IMR-90 (cell line): ENCODE data around the gene TMPRSS2. TPM values are rescaled to one million over a fixed set of nuclear protein-coding genes. Genes with fewer than 3 reads are reported as not detected.

ENCODE experiments used
- ATAC-seq: fragments of 200-7000 bp; cut with Tn5 transposase; 2 replicates; pipeline ENCODE4 v1.9.1; 2020; ENCODE audit warnings: low read depth, mild to moderate bottlenecking, moderate library complexity
- BruUV-seq: library from RNA; stranded (reverse); fragments of 400-500 nt; replicated peaks from 2 replicates; lab custom pipeline; 2021; lab: Mats Ljungman, UMichigan
- CTCF ChIA-PET: fragments of 300-600 bp; formaldehyde crosslinking; extraction: SDS; loops from one replicate; lab custom pipeline; 2021; ENCODE audit warnings: antibody characterized with exemption; lab: Yijun Ruan, JAX
- POLR2A ChIA-PET: fragments of 300-600 bp; sonication (Branson Sonifier 250); formaldehyde crosslinking; loops from one replicate; lab custom pipeline; 2022; ENCODE audit warnings: antibody characterized with exemption; ENCODE audit not compliant: unreplicated experiment; lab: Charles Lee
- DNase-seq: peaks from one replicate; pipeline ENCODE4 v3.0.0; 2013
- H2AFZ ChIP-seq: replicated peaks from 2 replicates; pipeline ENCODE3; 2013; ENCODE audit warnings: low read length, mild to moderate bottlenecking; ENCODE audit not compliant: poor library complexity
- H2AK5ac ChIP-seq: 2 replicates; pipeline ENCODE4 v1.6.1; 2013; ENCODE audit warnings: low read depth, low read length, inconsistent platforms
- H2AK9ac ChIP-seq: replicated peaks from 2 replicates; pipeline ENCODE3; 2013; ENCODE audit warnings: mild to moderate bottlenecking, low read depth, low read length, moderate library complexity; ENCODE audit not compliant: poor library complexity
- H2BK120ac ChIP-seq: 2 replicates; pipeline ENCODE4 v1.6.1; 2013; ENCODE audit warnings: low read depth, low read length, inconsistent platforms
- H2BK15ac ChIP-seq: 3 replicates; pipeline ENCODE4 v1.6.1; 2013; ENCODE audit warnings: low read depth, low read length, inconsistent platforms
- H2BK20ac ChIP-seq: 2 replicates; pipeline ENCODE4 v1.6.1; 2013; ENCODE audit warnings: low read depth, mild to moderate bottlenecking, inconsistent platforms, low read length, moderate library complexity
- H2BK5ac ChIP-seq: 2 replicates; pipeline ENCODE4 v1.6.1; 2013; ENCODE audit warnings: mild to moderate bottlenecking, low read depth, low read length, inconsistent platforms; ENCODE audit not compliant: poor library complexity, severe bottlenecking
- H3K14ac ChIP-seq: replicated peaks from 2 replicates; pipeline ENCODE4 v1.6.1; 2013; ENCODE audit warnings: low read depth, low read length, inconsistent platforms
- H3K18ac ChIP-seq: 2 replicates; pipeline ENCODE4 v1.6.1; 2013; ENCODE audit warnings: low read depth, low read length, control low read depth
- H3K23ac ChIP-seq: 2 replicates; pipeline ENCODE4 v1.6.1; 2013; ENCODE audit warnings: low read depth, low read length, inconsistent platforms
- H3K27ac ChIP-seq: 2 replicates; pipeline ENCODE4 v1.5.1; 2013; ENCODE audit warnings: mild to moderate bottlenecking, control low read depth, low read length; ENCODE audit not compliant: insufficient read depth
- H3K27me3 ChIP-seq: 2 replicates; pipeline ENCODE4 v1.6.1; 2013; ENCODE audit warnings: low read length; ENCODE audit not compliant: control insufficient read depth, insufficient read depth
- H3K36me3 ChIP-seq: 2 replicates; pipeline ENCODE4 v1.6.1; 2013; ENCODE audit warnings: low read length, mixed read lengths; ENCODE audit not compliant: control insufficient read depth, insufficient read depth
- H3K4ac ChIP-seq: 2 replicates; pipeline ENCODE4 v1.6.1; 2013; ENCODE audit warnings: low read depth, low read length, inconsistent platforms
- H3K4me1 ChIP-seq: 2 replicates; pipeline ENCODE4 v1.6.1; 2013; ENCODE audit warnings: low read length, mixed read lengths; ENCODE audit not compliant: control insufficient read depth, insufficient read depth
- H3K4me2 ChIP-seq: 2 replicates; pipeline ENCODE4 v1.6.1; 2013; ENCODE audit warnings: low read depth, mild to moderate bottlenecking, control low read depth, low read length, moderate library complexity
- H3K4me3 ChIP-seq: 2 replicates; pipeline ENCODE4 v1.5.1; 2013; ENCODE audit warnings: low read depth, mild to moderate bottlenecking, control low read depth, low read length, moderate library complexity; ENCODE audit not compliant: insufficient read depth
- H3K56ac ChIP-seq: 2 replicates; pipeline ENCODE4 v1.6.1; 2013; ENCODE audit warnings: low read length, inconsistent platforms; ENCODE audit not compliant: insufficient read depth; ENCODE audit errors: extremely low read depth
- H3K79me1 ChIP-seq, 2 experiments: 2 replicates each; pipeline ENCODE4 v1.6.1; 2013; ENCODE audit warnings: low read length in 2 of 2, inconsistent platforms in 1 of 2, low read depth in 1 of 2
- H3K9ac ChIP-seq: 2 replicates; pipeline ENCODE4 v1.6.1; 2013; ENCODE audit warnings: low read depth, low read length, control low read depth
- H3K9me1 ChIP-seq: 2 replicates; pipeline ENCODE4 v1.6.1; 2013; ENCODE audit warnings: low read length, inconsistent platforms; ENCODE audit not compliant: insufficient read depth
- H3K9me3 ChIP-seq: 2 replicates; pipeline ENCODE4 v1.6.1; 2013; ENCODE audit warnings: low read length; ENCODE audit not compliant: control insufficient read depth, insufficient read depth
- H4K20me1 ChIP-seq: 2 replicates; pipeline ENCODE4 v1.6.1; 2013; ENCODE audit warnings: low read length, inconsistent platforms; ENCODE audit not compliant: insufficient read depth
- H4K5ac ChIP-seq: 2 replicates; pipeline ENCODE4 v1.6.1; 2013; ENCODE audit warnings: mild to moderate bottlenecking, low read depth, low read length, control low read depth
- H4K8ac ChIP-seq, 2 experiments: 2 replicates each; pipeline ENCODE4 v1.6.1; 2013; ENCODE audit warnings: low read depth in 2 of 2, low read length in 2 of 2, control low read depth in 1 of 2, inconsistent platforms in 1 of 2
- H4K91ac ChIP-seq: 2 replicates; pipeline ENCODE4 v1.6.1; 2013; ENCODE audit warnings: low read depth, low read length, inconsistent platforms; ENCODE audit not compliant: insufficient read depth
- BHLHE40 ChIP-seq: fragments of 150-350 bp; IDR thresholded peaks from 2 replicates; pipeline ENCODE4 v1.6.1; 2016; ENCODE audit warnings: mild to moderate bottlenecking, low read depth, low read length
- CEBPB ChIP-seq: IDR thresholded peaks from 2 replicates; pipeline ENCODE4 v1.6.1; 2012; ENCODE audit warnings: low read depth, low read length, improper control_type of control experiment
- CHD1 ChIP-seq: IDR thresholded peaks from 2 replicates; pipeline ENCODE4 v1.6.1; 2012; ENCODE audit warnings: low read depth, low read length, improper control_type of control experiment
- CTCF ChIP-seq: conservative IDR thresholded peaks from 2 replicates; pipeline ENCODE4 v1.5.1; 2012; ENCODE audit warnings: mild to moderate bottlenecking, low read depth, low read length, improper control_type of control experiment
- ELK1 ChIP-seq: fragments of 150-350 bp; IDR thresholded peaks from 2 replicates; pipeline ENCODE4 v1.6.1; 2016; ENCODE audit warnings: low read depth, mild to moderate bottlenecking, low read length, moderate library complexity, borderline replicate concordance
- FOS ChIP-seq: fragments of 150-350 bp; IDR thresholded peaks from 2 replicates; pipeline ENCODE4 v1.6.1; 2016; ENCODE audit warnings: low read depth, low read length
- MAFK ChIP-seq: IDR thresholded peaks from 2 replicates; pipeline ENCODE4 v1.6.1; 2012; ENCODE audit warnings: low read depth, low read length, improper control_type of control experiment
- MAZ ChIP-seq: IDR thresholded peaks from 2 replicates; pipeline ENCODE4 v1.6.1; 2012; ENCODE audit warnings: low read depth, mild to moderate bottlenecking, low read length, improper control_type of control experiment, moderate library complexity, borderline replicate concordance
- MXI1 ChIP-seq: IDR thresholded peaks from 2 replicates; pipeline ENCODE4 v1.6.1; 2012; ENCODE audit warnings: low read depth, mild to moderate bottlenecking, low read length, moderate library complexity, borderline replicate concordance
- NFE2L2 ChIP-seq: fragments of 150-350 bp; IDR thresholded peaks from 2 replicates; pipeline ENCODE4 v1.6.1; 2016; ENCODE audit warnings: low read depth, mild to moderate bottlenecking, low read length
- POLR2A ChIP-seq: IDR thresholded peaks from 2 replicates; pipeline ENCODE4 v1.6.1; 2012; ENCODE audit warnings: mild to moderate bottlenecking, low read depth, low read length
- RAD21 ChIP-seq: IDR thresholded peaks from 2 replicates; pipeline ENCODE4 v1.6.1; 2012; ENCODE audit warnings: low read length, improper control_type of control experiment
- RCOR1 ChIP-seq: IDR thresholded peaks from 2 replicates; pipeline ENCODE4 v1.6.1; 2012; ENCODE audit warnings: mild to moderate bottlenecking, low read length, improper control_type of control experiment; ENCODE audit not compliant: insufficient replicate concordance
- RFX5 ChIP-seq: IDR thresholded peaks from 2 replicates; pipeline ENCODE4 v1.8.0; 2012; ENCODE audit warnings: low read depth, mild to moderate bottlenecking, low read length, moderate library complexity
- SMC3 ChIP-seq: fragments of 150-350 bp; IDR thresholded peaks from 2 replicates; pipeline ENCODE4 v1.6.1; 2016; ENCODE audit warnings: low read depth, mild to moderate bottlenecking, antibody characterized with exemption, low read length, moderate library complexity
- USF2 ChIP-seq: fragments of 150-350 bp; IDR thresholded peaks from 2 replicates; pipeline ENCODE4 v1.6.1; 2017; ENCODE audit warnings: mild to moderate bottlenecking, antibody characterized with exemption, low read length, low read depth
- WGBS, 2 experiments: methylation state at CpG; one replicate each; pipeline versions ENCODE4 v1.1.5 to v1.1.7; 2013; ENCODE audit warnings: missing lambda C conversion rate in 2 of 2; ENCODE audit not compliant: insufficient read length in 1 of 2; ENCODE audit errors: extremely low coverage in 2 of 2; 5-methylcytosine and 5-hydroxymethylcytosine counted together
- dilution Hi-C: fragments of 300-500 bp; cut with HindIII; formaldehyde crosslinking; loops from one replicate; pipeline ENCODE4 v1.14.3; 2018; ENCODE audit warnings: low sequenced_read_pairs; ENCODE audit not compliant: unreplicated experiment
- in situ Hi-C: fragments of 300-500 bp; cut with MboI; formaldehyde crosslinking; loops from 3 replicates; pipeline ENCODE4 v1.14.3; 2019; ENCODE audit warnings: low sequenced_read_pairs, inconsistent platforms, mixed read lengths
- intact Hi-C: fragments of 100-400 bp; cut with micrococcal nuclease; formaldehyde crosslinking; loops from 2 replicates; pipeline ENCODE4 v1.10.0; 2022
- polyA plus RNA-seq, 3 experiments: library from polyadenylated mRNA; depleted of rRNA; stranded (reverse); fragments of >200 nt; gene quantifications; 2 replicates each; pipeline ENCODE4 v1.2.3, GENCODE V29; 2012; ENCODE audit warnings: low replicate concordance in 1 of 3
- total RNA-seq: library from RNA; depleted of rRNA; stranded (reverse); fragments of >200 nt; gene quantifications from 2 replicates; pipeline ENCODE4 v1.2.3, GENCODE V29; 2012

The TMPRSS2 gene
- total and polyA plus RNA-seq, 2 of the 4 experiments (the other 2 are of a cell fraction), result not detected

GRCh38 chr21:41526478-41527087 is 18.6 kb upstream of the TMPRSS2 start:
- no peak overlapping the region for H3K9ac ChIP-seq
- dilution Hi-C loops (no loop called here), in situ Hi-C loops (loop anchor here (25.0 kb wide), 1 partner anchor 364 kb away; the partner anchor contains the start of gene BACE2), intact Hi-C loops (no loop called here)
- H4K20me1 ChIP-seq, result no peaks in the 10 kb centered on the region
- WGBS, 2 experiments, result 44% methylated on average over 7 of the region's 10 CpGs; no CpG with 5 or more reads in 1 of the 2 experiments
- no peak overlapping the region for H2BK5ac ChIP-seq
- no peak overlapping the region for H3K18ac ChIP-seq
- H3K36me3 ChIP-seq, result no peaks in the 10 kb centered on the region
- H3K4ac ChIP-seq, result no peak overlapping the region
- no peak overlapping the region for H4K5ac ChIP-seq
- no peak overlapping the region for H3K56ac ChIP-seq
- no peak overlapping the region for H3K23ac ChIP-seq
- no peak overlapping the region for H4K91ac ChIP-seq
- H3K9me1 ChIP-seq, result no peaks in the 10 kb centered on the region
- ChIA-PET POLR2A (no interaction called here), CTCF (no interaction called here)
- TF ChIP-seq USF2, result no peak
- TF ChIP-seq CHD1, result no peak
- no peak for TF ChIP-seq BHLHE40
- TF ChIP-seq MAZ, result no peak
- TF ChIP-seq MAFK, result no peak
- no peak for TF ChIP-seq CTCF
- no peak for TF ChIP-seq NFE2L2
- no peak for TF ChIP-seq MXI1
- TF ChIP-seq ELK1, result no peak
- TF ChIP-seq FOS, result no peak
- no peak for TF ChIP-seq POLR2A
- no peak for TF ChIP-seq RFX5
- TF ChIP-seq RAD21, result no peak
- no peak for TF ChIP-seq SMC3
- no peak for TF ChIP-seq CEBPB
- no peak for TF ChIP-seq RCOR1
- H3K27me3 ChIP-seq, result peaks cover 14% of the 10 kb centered on the region
- no peak overlapping the region for H2BK120ac ChIP-seq
- ATAC-seq (no peak), DNase-seq (no peak)
- no peak overlapping the region for H2AFZ ChIP-seq
- H3K4me3 ChIP-seq, result no peak overlapping the region
- no peak overlapping the region for H2AK5ac ChIP-seq
- H3K4me2 ChIP-seq, result no peak overlapping the region
- no peak overlapping the region for H3K27ac ChIP-seq
- BruUV-seq, result no TSS peak
- H3K14ac ChIP-seq, result no peak overlapping the region
- no peaks in the 10 kb centered on the region for H3K9me3 ChIP-seq
- H2BK20ac ChIP-seq, result no peak overlapping the region
- H2AK9ac ChIP-seq, result no peak overlapping the region
- no peak overlapping the region for H2BK15ac ChIP-seq
- no peak overlapping the region for H4K8ac ChIP-seq
- no peaks in the 10 kb centered on the region for H3K79me1 ChIP-seq
- H3K4me1 ChIP-seq, result no peaks in the 10 kb centered on the region
